ENCODE data around the gene OR51D1.

Gene OR51D1

GRCh38 chr11:4682623-4683419, 45.5 kb downstream of the OR51D1 start:
- no peak for TF ChIP-seq CTCF (IDR thresholded peaks at IDR 0.05; ENCODE audit: insufficient read depth, missing control alignments)
- no peak for FAIRE-seq
- DNase-seq (ENCODE audit: insufficient read length, low spot score) = no peak

GRCh38 chr11:4684631-4685285, 47.5 kb downstream of the OR51D1 start:
- TF ChIP-seq CTCF (IDR thresholded peaks at IDR 0.05; ENCODE audit: insufficient read depth, missing control alignments) = no peak
- DNase-seq (ENCODE audit: insufficient read length, low spot score) = no peak
- no peak for FAIRE-seq

All from D721Med (cell line).